ENCODE results near the gene USHBP1. TPM values are rescaled to one million over a fixed set of nuclear protein-coding genes. Genes with fewer than 3 reads are reported as not detected.

The USHBP1 gene
- total and polyA plus RNA-seq, 2 of the 13 experiments (the other 11 are each of a cell fraction or from before 2014, with no cell fraction given) = 0.15 to 1.5 TPM

- TF ChIP-seq MLXIP (CRISPR knock-in tag; IDR thresholded peaks at IDR 0.05; ENCODE audit: borderline replicate concordance) = no peak
- TF ChIP-seq ZEB1 (IDR thresholded peaks at IDR 0.05; ENCODE audit: insufficient replicate concordance, low read depth) = peak; percentile 56
- TF ChIP-seq RAD51 (IDR thresholded peaks at IDR 0.05; ENCODE audit: borderline replicate concordance) = no peak
- peak; percentile 90 for TF ChIP-seq ZGPAT (CRISPR knock-in tag; IDR thresholded peaks at IDR 0.05)
- no peak for TF ChIP-seq ZNF460 (CRISPR knock-in tag; IDR thresholded peaks at IDR 0.05; ENCODE audit: borderline replicate concordance)
- no peak; the same call in 1 of the 2 replicates for TF ChIP-seq PPARG (CRISPR knock-in tag; conservative IDR thresholded peaks at IDR 0.05)
- TF ChIP-seq IRF9 (CRISPR knock-in tag; IDR thresholded peaks at IDR 0.05; ENCODE audit: borderline replicate concordance) = peak; percentile 72; the same call in 1 of the 2 replicates
- no peak; the same call in 1 of the 2 replicates for TF ChIP-seq DZIP1 (CRISPR knock-in tag; IDR thresholded peaks at IDR 0.05)
- peak; percentile 65 for TF ChIP-seq ZNF772 (CRISPR knock-in tag; IDR thresholded peaks at IDR 0.05)
- no peak for TF ChIP-seq ZNF414 (CRISPR knock-in tag; IDR thresholded peaks at IDR 0.05)
- no peak for TF ChIP-seq ZNF431 (CRISPR knock-in tag; IDR thresholded peaks at IDR 0.05; ENCODE audit: borderline replicate concordance, low read depth)
- TF ChIP-seq ZNF780A (CRISPR knock-in tag; IDR thresholded peaks at IDR 0.05) = no peak
- TF ChIP-seq MXD4 (CRISPR knock-in tag; IDR thresholded peaks at IDR 0.05) = 0 out of 2 replicates have a peak, but pooled peaks have one; percentile 22
- 0 out of 2 replicates have a peak, but pooled peaks have one; percentile 24 for TF ChIP-seq JUND (CRISPR knock-in tag; IDR thresholded peaks at IDR 0.05)
- TF ChIP-seq ZNF607 (CRISPR knock-in tag; IDR thresholded peaks at IDR 0.05; ENCODE audit: borderline replicate concordance) = peak; percentile 86
- TF ChIP-seq GTF2F1 (IDR thresholded peaks at IDR 0.05; ENCODE audit: low read length) = no peak; the same call in 1 of the 2 replicates
- no peak; the same call in 1 of the 2 replicates for TF ChIP-seq TFE3 (CRISPR knock-in tag; IDR thresholded peaks at IDR 0.05)
Measured at GRCh38 chr19:17215127-17215971, 49.2 kb downstream of the USHBP1 start, which contains the start of gene USE1 (continued).

Measured in HepG2 (cell line).